PC-9 (cell line): ENCODE data around the gene DPYSL3.

Experiments
- EZH2 ChIP-seq: fragments of 200-600 bp; sonication (generic); IDR thresholded peaks from 2 replicates; pipeline ENCODE4 v1.8.0; 2017; ENCODE audit warnings: antibody characterized with exemption, low read depth
- TF ChIP-seq, protein P1 (sequence below): fragments of 200-600 bp; sonication (generic); conservative IDR thresholded peaks from 2 replicates; pipeline ENCODE4 v1.6.1; 2017; ENCODE audit warnings: mixed run types, antibody characterized with exemption, mild to moderate bottlenecking, moderate library complexity

DNA sequence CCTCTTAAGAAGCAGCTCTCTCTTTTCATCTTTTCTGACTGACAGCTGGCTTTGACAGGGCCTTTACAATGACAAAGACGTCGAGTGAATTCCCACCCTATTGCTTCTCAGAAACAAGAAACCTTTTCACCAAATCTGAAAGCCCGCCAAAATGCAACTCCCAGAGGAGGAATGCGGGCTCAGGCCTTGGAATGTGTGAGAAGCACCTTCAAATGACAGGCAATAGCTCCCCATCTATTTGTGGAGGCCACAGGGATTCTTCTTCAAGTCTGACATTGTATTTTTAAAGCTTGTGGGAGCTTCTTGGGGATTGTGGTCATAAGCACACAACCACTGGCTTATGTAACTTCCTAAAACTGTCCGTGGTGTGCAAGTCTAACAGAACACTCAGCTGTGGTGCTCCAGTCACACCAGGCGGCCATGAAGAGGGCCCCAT, 72.7 kb downstream of the DPYSL3 start:
- no peak for TF ChIP-seq EZH2
- TF ChIP-seq, protein P1, sequence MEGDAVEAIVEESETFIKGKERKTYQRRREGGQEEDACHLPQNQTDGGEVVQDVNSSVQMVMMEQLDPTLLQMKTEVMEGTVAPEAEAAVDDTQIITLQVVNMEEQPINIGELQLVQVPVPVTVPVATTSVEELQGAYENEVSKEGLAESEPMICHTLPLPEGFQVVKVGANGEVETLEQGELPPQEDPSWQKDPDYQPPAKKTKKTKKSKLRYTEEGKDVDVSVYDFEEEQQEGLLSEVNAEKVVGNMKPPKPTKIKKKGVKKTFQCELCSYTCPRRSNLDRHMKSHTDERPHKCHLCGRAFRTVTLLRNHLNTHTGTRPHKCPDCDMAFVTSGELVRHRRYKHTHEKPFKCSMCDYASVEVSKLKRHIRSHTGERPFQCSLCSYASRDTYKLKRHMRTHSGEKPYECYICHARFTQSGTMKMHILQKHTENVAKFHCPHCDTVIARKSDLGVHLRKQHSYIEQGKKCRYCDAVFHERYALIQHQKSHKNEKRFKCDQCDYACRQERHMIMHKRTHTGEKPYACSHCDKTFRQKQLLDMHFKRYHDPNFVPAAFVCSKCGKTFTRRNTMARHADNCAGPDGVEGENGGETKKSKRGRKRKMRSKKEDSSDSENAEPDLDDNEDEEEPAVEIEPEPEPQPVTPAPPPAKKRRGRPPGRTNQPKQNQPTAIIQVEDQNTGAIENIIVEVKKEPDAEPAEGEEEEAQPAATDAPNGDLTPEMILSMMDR = no peak
